GM21447 (cell line): ENCODE data around the gene CHST1.

Experiments used
- ATAC-seq: cut with Tn5 transposase; IDR thresholded peaks from one replicate; pipeline ENCODE4 v1.9.1; 2021; ENCODE audit not compliant: unreplicated experiment

The CHST1 gene

DNA sequence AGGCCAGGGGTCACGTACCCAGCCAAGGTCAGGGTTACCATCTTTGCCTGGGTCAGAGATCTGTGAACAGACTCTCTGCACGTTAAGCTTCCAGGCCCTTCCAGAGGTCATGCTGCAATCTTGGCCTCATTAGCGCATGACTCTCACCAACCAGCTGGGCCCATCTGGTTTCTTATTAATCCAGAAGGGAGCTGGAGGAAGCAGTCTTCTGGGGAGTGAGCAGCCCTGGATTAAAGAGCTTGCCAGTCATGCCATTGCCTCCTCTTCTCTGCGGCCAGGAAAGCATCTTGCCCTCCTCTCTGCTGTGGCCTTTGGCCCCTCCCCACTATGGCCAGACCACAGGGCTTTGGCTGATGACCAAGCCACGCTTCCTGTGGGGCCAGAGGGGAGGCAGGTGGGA is 57.4 kb downstream of the CHST1 start:
- no peak for ATAC-seq

DNA sequence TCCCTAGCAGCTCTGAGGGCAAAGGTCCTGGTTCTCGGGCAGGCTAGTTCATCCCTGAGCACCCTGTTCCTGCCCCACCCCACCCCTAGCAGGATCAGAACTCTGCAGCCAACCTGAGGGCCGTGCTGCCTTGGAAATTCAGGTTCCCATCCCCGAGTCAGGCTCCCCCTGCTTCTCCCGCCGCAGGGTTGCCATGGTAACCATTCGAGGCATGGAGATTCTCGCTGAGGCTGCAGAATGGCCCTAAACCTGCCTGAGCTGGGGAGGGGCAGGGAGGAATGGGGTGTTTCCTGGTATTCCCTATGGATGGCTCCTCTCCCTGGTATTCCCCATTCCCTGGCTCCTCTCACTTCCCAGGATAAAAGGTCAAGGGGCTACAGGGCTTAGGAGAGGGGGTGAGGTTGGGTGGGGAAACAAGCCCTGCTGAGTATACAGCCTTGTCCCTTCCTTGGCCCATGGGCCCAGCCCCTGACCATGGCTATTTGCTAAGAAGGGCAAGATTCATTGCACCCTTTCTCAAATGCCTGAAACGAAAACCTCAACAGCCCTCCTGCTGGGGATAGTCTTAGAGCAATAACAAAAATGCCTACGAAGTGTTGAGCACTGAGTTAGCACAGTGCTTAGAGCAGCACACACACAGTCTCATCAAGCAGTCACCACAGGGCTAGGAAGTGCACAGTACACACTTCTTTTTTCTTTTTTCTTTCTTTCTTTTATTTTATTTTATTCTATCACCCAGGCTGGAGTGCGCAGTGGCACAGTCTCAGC is 58.7 kb downstream of the CHST1 start:
- no peak for ATAC-seq

DNA sequence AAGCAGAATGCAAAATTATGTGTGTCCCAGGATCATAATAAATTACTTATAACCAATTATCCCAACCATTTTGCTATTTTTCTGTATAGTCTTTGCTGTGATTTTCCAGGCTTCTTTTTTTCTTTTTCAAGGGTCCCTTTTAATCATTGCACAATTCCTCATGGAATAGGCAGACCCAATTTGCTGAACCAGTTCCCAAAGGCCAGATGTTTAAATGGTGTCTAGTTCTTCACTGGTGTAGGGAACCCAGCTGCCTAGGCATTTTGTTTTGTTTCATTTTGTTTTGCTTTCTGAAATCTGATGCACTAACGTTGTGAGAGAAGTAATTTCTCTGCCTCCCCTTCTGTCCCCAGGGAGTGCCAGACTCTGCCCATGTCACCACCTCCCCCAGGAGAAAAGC is 60.4 kb downstream of the CHST1 start:
- ATAC-seq = no peak

- ATAC-seq = no peak
Measured at GRCh38 chr11:45603946-45604682, 61.3 kb downstream of the CHST1 start.

- no peak for ATAC-seq
Measured at GRCh38 chr11:45599161-45599943, 66.1 kb downstream of the CHST1 start.
